ENCODE data around the gene DYDC2. TPM values are rescaled to one million over a fixed set of nuclear protein-coding genes. Genes with fewer than 3 reads are reported as not detected.

The DYDC2 gene
- total RNA-seq, 1 experiment from 2014 or later = not detected

DNA sequence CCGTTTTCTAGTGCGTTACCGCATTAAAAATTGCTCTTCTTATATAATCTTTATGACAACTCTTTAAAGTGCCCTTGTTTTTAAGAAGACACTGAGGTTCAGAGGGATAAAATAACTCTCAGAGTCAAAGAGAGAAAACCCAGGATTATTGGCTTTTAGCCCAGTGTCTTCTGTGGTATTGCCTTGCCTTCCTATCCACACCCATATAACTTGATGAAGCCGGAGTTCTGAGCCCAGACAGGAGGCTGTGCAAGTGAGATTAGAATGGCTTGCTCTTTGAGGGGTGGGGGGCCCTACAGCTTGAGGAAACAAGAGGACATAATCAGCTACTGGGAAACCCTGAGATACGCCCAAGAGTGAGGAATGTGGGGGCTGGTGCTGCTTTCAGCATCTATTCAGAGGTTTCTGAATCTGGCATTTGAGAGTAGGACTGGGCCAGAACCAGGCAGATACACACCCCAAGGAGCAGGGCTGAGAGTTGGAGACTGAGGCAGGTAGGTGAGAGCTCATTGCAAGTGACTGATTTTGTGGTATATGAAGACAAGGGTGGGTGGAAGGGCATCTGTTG, 54.1 kb downstream of the DYDC2 start:
- H3K9me3 Mint-ChIP-seq (ENCODE audit: low read depth, unreplicated experiment) = no peaks in the 10 kb centered on the region
- DNase-seq = no peak
- CTCF ChIA-PET = interaction anchor here (0.6 to 2.3 kb wide), 5 partner anchors 10 to 167 kb away, joined by 3 to 7 read pairs (median 5); no protein-coding TSS in a partner anchor
- peaks cover 50% of the 10 kb centered on the region for H3K4me1 Mint-ChIP-seq (ENCODE audit: low read depth, unreplicated experiment)
- no peak overlapping the region for H3K27ac Mint-ChIP-seq (ENCODE audit: unreplicated experiment)
- peaks cover 23% of the 10 kb centered on the region for H3K36me3 Mint-ChIP-seq (ENCODE audit: insufficient read depth, unreplicated experiment)
- no peak overlapping the region for H3K4me3 Mint-ChIP-seq (ENCODE audit: low read depth, unreplicated experiment)
- BruUV-seq (replicated peaks) = no TSS peak
- TF ChIP-seq, protein P1, sequence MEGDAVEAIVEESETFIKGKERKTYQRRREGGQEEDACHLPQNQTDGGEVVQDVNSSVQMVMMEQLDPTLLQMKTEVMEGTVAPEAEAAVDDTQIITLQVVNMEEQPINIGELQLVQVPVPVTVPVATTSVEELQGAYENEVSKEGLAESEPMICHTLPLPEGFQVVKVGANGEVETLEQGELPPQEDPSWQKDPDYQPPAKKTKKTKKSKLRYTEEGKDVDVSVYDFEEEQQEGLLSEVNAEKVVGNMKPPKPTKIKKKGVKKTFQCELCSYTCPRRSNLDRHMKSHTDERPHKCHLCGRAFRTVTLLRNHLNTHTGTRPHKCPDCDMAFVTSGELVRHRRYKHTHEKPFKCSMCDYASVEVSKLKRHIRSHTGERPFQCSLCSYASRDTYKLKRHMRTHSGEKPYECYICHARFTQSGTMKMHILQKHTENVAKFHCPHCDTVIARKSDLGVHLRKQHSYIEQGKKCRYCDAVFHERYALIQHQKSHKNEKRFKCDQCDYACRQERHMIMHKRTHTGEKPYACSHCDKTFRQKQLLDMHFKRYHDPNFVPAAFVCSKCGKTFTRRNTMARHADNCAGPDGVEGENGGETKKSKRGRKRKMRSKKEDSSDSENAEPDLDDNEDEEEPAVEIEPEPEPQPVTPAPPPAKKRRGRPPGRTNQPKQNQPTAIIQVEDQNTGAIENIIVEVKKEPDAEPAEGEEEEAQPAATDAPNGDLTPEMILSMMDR (IDR thresholded peaks at IDR 0.05; ENCODE audit: unreplicated experiment) = no peak
- intact Hi-C loops (cut with micrococcal nuclease; ENCODE audit: unreplicated experiment) = no loop called here
- H3K27me3 Mint-ChIP-seq (ENCODE audit: unreplicated experiment) = no peaks in the 10 kb centered on the region

DNA sequence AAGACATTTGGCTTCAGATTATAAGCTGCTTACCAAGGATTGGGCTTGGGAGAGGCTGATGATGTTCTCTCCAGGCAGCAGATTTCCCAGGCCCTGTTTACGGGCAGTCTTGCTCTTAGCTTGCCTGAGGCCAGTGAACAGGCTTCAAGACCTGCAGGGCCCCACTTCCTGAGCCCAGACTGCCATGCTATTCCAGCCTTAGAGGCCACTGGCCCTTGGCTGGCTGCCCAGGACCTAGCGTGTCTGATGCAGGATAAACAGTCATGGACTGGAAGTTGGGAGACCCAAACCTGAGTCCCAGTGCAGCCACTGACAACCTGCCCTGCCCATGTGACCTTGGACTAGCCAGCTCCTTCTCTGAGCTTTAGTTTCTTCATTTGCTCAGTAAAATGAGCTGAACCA, 54.7 kb downstream of the DYDC2 start:
- TF ChIP-seq, protein P1 (IDR thresholded peaks at IDR 0.05; ENCODE audit: unreplicated experiment) = no peak
- no TSS peak for BruUV-seq (replicated peaks)
- CTCF ChIA-PET = interaction anchor here (0.6 to 1.8 kb wide), 6 partner anchors 9 to 166 kb away, joined by 3 to 7 read pairs (median 3); no protein-coding TSS in a partner anchor
- Mint-ChIP-seq H3K9me3 (ENCODE audit: low read depth, unreplicated experiment) (no peaks in the 10 kb centered on the region), H3K27me3 (ENCODE audit: unreplicated experiment) (no peaks in the 10 kb centered on the region), H3K27ac (ENCODE audit: unreplicated experiment) (no peak overlapping the region), H3K4me1 (ENCODE audit: low read depth, unreplicated experiment) (peaks cover 56% of the 10 kb centered on the region), H3K36me3 (ENCODE audit: insufficient read depth, unreplicated experiment) (peaks cover 23% of the 10 kb centered on the region), H3K4me3 (ENCODE audit: low read depth, unreplicated experiment) (no peak overlapping the region)
- intact Hi-C loops (cut with micrococcal nuclease; ENCODE audit: unreplicated experiment) = no loop called here
- peak; percentile 28 for DNase-seq

DNA sequence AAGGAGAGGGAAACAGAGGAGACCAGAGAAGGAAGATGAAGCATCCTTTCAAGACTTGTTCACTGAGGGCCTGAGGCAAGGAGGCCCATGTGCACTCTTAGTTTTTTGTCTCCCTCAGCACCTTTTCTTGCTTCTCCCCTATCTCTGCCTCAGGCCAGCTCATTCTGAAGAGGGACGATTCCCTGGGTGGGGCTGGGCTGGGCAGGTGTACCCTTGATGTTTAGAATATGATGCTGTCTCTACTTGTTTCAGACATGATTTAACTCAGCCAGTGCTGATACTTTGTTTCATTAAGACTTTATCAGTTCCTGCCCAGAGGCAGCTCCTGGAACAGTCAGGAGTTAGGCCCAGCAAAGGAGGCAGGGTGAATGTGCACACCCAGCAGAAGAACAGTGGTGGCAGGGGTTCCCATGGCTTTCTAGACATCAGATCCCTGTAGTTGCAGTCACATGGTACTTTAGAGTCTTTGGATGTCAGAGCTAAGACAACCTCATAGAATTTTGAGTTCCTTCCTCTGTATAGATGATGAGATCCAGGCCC, 55.2 kb downstream of the DYDC2 start:
- no peak overlapping the region for H3K4me3 Mint-ChIP-seq (ENCODE audit: low read depth, unreplicated experiment)
- peaks cover 23% of the 10 kb centered on the region for H3K36me3 Mint-ChIP-seq (ENCODE audit: insufficient read depth, unreplicated experiment)
- H3K4me1 Mint-ChIP-seq (ENCODE audit: low read depth, unreplicated experiment) = peaks cover 60% of the 10 kb centered on the region
- TF ChIP-seq, protein P1 (IDR thresholded peaks at IDR 0.05; ENCODE audit: unreplicated experiment) = no peak
- no peak for DNase-seq
- H3K9me3 Mint-ChIP-seq (ENCODE audit: low read depth, unreplicated experiment) = no peaks in the 10 kb centered on the region
- no TSS peak for BruUV-seq (replicated peaks)
- CTCF ChIA-PET = interaction anchor here (0.6 to 1.8 kb wide), 6 partner anchors 9 to 165 kb away, joined by 3 to 7 read pairs (median 3); no protein-coding TSS in a partner anchor
- H3K27me3 Mint-ChIP-seq (ENCODE audit: unreplicated experiment) = no peaks in the 10 kb centered on the region
- intact Hi-C loops (cut with micrococcal nuclease; ENCODE audit: unreplicated experiment) = no loop called here
- no peak overlapping the region for H3K27ac Mint-ChIP-seq (ENCODE audit: unreplicated experiment)

DNA sequence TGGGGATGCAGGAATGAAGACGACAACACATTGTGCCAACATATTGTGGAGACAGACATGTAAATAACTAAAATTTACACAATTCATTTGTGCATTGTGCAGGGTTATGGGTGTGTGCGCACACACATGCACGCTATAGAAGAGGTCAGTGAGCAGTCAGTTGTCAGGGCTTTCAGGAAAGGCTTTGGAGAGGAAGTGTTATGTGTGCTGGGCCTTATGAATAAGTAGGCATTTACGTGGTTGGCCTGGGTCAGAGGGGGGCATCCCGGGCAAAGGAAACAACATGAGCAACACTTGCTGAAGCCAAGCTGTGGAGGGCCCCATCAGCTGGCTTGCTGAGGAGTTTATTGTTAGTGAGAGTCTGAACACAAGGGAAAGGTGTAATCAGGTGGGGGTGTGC, 55.9 kb downstream of the DYDC2 start:
- H3K4me1 Mint-ChIP-seq (ENCODE audit: low read depth, unreplicated experiment) = peaks cover 60% of the 10 kb centered on the region
- CTCF ChIA-PET = interaction anchor here (1.2 kb wide), 1 partner anchor 93 kb away, joined by 3 read pairs; no protein-coding TSS in a partner anchor
- no TSS peak for BruUV-seq (replicated peaks)

More for the DNA sequence above, 55.9 kb downstream of the DYDC2 start:
- no peaks in the 10 kb centered on the region for H3K27me3 Mint-ChIP-seq (ENCODE audit: unreplicated experiment)
- intact Hi-C loops (cut with micrococcal nuclease; ENCODE audit: unreplicated experiment) = no loop called here
- H3K27ac Mint-ChIP-seq (ENCODE audit: unreplicated experiment) = no peak overlapping the region
- peaks cover 19% of the 10 kb centered on the region for H3K36me3 Mint-ChIP-seq (ENCODE audit: insufficient read depth, unreplicated experiment)
- no peak for DNase-seq
- TF ChIP-seq, protein P1 (IDR thresholded peaks at IDR 0.05; ENCODE audit: unreplicated experiment) = no peak
- H3K4me3 Mint-ChIP-seq (ENCODE audit: low read depth, unreplicated experiment) = no peak overlapping the region
- no peaks in the 10 kb centered on the region for H3K9me3 Mint-ChIP-seq (ENCODE audit: low read depth, unreplicated experiment)
